Activated CD8-positive, alpha-beta memory T cell treated with anti-CD3 and anti-CD28 coated beads, Interleukin-2, amount 50 U/mL, for 1 hour (primary cell): ENCODE measurements around the gene RBKS.

Experiments used
- DNase-seq: peaks from one replicate; pipeline ENCODE4 v3.0.0-alpha.2; 2020; ENCODE audit errors: extremely low read depth

Gene RBKS

DNA sequence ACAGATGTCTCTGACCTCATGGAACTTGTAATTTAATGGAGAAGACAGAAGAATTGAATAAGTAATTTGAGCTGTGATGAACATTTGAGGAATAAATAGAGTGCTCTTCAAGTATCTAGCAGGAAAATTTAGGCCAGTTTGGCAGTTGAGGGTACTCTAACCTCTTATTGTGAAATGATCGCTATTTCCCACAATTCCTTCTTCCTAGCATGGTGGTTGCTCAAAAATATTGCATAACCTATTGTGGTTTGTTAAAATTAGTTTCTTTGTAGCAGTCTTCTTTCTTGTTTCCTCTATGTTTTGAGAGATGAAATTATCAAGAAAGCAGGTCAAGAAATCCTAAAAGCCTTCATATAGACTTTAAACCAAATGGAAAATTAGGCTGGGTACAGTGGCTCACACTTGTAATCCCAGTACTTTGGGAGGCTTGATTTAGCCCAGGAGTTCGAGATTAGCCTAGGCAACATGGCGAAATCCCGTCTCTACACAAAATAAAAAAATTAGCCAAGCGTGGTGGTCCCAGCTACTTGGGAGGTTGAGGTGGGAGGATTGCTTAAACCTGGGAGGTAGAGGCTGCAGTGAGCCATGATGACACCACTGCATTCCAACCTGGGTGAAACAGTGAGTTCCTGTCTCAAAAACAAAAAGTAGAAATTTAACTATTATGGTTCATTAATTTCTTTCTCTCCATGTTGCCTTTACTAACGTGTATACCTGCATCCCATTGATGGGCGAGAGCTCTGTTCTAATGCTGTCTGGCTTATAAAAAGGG lies 58.7 kb downstream of the RBKS start:
- no peak for DNase-seq

DNA sequence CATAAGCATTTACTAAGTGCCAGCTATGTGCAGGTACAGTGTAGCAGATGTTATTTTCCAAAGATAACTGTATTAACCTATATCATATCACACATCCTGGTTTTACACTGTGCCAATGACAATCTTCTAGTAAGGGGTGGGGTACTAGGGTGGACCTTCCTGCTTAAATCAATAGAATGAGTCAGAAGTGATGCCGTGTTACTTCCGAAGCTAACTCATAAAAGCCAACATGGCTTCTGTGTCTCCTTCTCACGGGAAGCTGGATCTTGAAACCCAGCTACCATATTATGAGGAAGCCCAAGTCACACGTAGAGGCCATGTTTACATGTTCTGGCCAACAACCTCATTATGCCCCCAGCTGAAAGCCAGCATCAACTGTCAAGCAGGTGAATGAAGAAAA lies 59.5 kb downstream of the RBKS start:
- no peak for DNase-seq

DNA sequence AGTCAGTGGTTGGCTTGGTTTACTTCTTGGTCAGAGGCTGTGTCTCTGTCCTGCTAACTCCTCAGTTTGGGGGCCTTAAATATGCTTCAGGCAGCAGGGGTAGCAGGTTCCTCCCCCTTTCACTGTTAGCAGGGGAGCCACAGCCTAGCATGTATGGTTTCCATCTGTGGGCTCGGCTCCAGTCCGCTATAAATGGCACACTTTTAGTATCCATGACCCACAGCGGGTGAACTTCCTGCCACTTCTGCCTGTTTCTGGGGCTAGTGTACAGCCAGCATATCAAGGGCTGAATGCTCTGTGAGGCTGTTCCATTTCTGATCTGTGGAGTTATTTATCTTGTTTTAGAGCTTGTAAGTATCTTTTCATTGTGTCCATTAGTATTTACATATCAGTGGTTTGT lies 60.4 kb downstream of the RBKS start:
- no peak for DNase-seq

GRCh38 chr2:27828305-27828704 lies 61.9 kb downstream of the RBKS start:
- no peak for DNase-seq

- DNase-seq: no peak
Measured at GRCh38 chr2:27824401-27824800, 65.8 kb downstream of the RBKS start.

DNA sequence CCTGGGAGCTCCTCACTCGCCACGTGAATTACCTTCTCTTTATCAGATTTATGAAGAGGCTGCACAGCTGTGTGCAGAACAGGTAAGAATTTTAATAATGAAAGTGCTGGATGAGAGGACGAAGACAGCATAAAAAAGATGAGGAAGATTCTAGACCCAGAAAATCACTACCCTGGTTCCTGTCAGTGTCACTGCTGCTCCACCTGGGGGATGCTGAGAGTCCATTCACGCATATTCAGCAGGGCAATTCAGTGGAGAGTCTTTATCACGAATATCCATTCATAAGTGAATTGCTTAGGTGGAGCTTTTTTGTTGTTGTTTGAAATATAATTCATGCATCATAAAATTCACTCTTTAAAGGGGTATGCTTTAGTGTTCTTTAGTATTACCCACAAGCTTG lies 66.6 kb downstream of the RBKS start:
- DNase-seq: no peak

- no peak for DNase-seq
Measured at GRCh38 chr2:27823135-27823534, 67.1 kb downstream of the RBKS start.

DNA sequence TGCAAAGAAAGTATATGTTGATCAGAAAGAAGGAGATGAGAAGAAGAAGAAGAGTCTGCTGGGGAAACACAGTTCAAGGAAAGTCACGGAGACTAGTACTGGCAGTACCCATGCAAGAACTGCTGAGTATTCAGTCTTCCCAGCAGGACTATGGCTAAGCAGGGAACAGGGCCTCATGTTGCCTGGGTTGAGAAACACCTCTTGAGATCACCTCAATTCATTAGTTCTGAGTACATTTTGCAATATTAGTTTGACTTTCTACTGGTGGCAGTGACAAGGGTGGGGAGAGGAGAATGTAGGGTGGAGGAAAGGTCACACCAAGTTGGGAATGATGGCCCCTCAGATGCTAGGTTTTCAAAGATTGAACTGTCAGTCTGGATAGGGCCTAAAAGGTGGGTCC lies 68.1 kb downstream of the RBKS start:
- no peak for DNase-seq

- DNase-seq: no peak
Measured at GRCh38 chr2:27815860-27816438, 74.2 kb downstream of the RBKS start.

GRCh38 chr2:27814758-27815157 lies 75.4 kb downstream of the RBKS start:
- DNase-seq: no peak

- no peak for DNase-seq
Measured at GRCh38 chr2:27811768-27812167, 78.4 kb downstream of the RBKS start.

GRCh38 chr2:27810455-27810854 lies 79.7 kb downstream of the RBKS start:
- no peak for DNase-seq

- no peak for DNase-seq
Measured at GRCh38 chr2:27809761-27810241, 80.4 kb downstream of the RBKS start.

DNA sequence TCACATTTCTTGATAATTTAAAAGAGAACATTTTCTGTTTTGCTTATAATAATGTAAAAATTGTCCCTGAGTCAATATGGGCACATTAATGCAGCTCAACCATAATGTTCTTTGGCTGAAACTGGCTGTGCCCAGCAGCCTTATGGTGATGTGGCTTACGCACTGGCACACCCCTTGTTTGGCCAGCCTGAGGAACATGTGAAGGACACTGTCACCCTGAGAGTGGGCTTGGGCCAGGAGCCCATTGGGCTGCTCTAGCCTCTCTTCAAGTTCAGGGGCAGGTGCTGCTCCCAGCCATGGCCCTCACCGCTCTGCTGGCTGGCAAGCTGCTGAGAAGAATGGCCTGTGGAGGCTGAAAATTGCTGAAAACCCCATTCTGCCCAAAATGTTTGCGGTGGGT lies 81.2 kb downstream of the RBKS start:
- DNase-seq: no peak

DNA sequence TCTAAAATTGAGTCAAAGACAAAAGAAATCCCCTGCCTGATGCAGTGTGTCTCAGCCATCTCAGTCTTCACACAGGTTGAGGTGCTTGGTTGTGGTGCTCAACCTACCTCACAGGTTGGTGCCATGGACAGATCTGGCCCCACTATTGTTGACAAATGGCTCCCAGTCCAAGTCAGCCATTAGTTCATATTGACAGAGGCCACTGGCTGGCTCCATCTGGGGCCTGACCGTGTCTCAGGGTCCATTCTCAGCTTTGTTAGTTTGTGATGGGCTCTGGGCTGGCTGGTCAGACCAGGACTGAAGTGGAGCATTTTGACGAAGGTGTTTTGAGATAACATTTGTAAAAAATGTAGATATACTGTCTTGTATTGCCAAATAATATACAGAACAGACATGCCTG lies 81.8 kb downstream of the RBKS start:
- DNase-seq: no peak

GRCh38 chr2:27807476-27807875 lies 82.7 kb downstream of the RBKS start:
- DNase-seq: no peak

- DNase-seq: no peak
Measured at GRCh38 chr2:27806311-27807059, 83.7 kb downstream of the RBKS start.

DNA sequence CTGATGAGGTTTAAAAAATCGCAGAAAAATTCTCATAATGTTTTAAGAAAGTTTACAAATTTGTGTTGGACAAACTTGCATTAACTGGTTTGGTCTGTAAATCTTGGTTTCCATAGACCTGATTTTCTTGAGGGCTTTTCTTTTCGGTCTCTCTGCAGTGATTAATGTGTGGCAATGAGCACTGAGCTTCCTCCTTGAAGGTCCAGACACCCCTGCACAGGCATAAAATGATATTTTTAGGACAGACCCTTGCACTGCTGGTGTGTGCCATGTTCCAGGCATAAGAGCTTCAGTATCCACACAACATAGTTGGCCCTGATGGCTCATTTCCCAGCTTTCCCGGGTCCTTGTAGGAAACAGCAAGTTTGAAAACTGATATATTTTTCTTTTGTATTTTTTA lies 85.0 kb downstream of the RBKS start:
- no peak for DNase-seq

DNA sequence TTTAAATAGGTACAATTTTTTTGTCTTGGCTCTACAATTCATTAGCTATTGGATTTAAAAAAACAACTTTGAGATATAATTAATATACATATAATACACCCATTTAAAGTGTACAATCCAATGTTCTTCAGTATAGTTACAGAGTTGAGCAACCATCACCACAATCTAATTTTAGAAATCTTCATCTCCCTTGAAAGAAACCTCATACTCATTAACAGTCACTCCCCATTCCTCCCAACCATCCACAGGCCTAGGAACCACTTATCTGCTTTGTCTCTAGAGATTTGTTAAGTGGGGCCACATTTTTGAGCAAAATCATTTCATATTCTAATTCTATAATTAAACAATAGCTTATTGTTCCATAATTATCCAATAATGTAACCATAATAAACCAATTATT lies 86.0 kb downstream of the RBKS start:
- DNase-seq: no peak

GRCh38 chr2:27803046-27803445 lies 87.1 kb downstream of the RBKS start:
- no peak for DNase-seq

- DNase-seq: no peak
Measured at GRCh38 chr2:27802547-27802946, 87.6 kb downstream of the RBKS start.

- no peak for DNase-seq
Measured at GRCh38 chr2:27800856-27801255, 89.3 kb downstream of the RBKS start.

- no peak for DNase-seq
Measured at GRCh38 chr2:27799646-27800010, 90.6 kb downstream of the RBKS start.
